ENCODE results near the gene SFXN3. TPM values are rescaled to one million over a fixed set of nuclear protein-coding genes. Genes with fewer than 3 reads are reported as not detected.

The SFXN3 gene
- polyA plus RNA-seq, 4 donors, result 35.0 to 222 (median 87.5) TPM

DNA sequence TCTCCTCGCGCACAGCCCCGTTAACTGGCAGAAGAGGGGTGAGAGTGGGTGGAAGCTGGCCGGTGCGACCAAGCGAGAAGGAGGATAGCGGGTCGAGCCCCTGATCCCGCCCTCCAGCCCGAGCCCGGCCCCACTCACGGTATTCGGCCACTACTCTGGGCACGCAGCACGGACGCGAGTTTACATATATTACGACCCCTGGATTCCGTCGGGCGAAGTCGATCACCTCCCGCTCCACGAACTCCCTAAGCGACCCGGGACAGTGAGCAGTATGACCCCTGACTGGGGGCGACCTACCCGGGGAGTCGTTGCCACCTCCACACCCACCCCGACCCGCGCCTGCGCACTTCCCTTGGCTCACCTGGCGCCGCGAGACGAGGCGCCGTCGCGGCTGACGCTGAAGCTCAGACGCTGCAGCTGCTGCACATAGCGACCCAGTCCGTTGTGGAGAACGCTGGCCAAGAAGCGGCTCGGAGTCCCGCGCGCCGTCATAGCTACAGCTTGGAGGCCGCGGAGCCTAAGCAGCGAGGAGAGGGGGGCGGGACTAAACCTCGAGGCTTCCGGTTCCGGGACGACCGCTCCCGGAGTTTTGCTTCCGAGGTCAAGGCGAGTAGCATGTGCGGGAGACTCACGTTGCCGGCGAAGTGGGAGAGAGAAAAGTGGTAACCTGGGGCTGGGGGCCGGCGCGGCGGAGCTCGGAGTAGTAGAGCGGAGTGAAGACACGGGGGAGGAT, 43.9 kb upstream of the SFXN3 start, which contains the start of the genes MRPL43 and TWNK:
Gene MRPL43 (minus strand): TSS at position 546 of the 733 bp plus-strand sequence. CDS start 54 bp downstream, at position 492.
Gene TWNK (plus strand): TSS at position 592 of the 733 bp plus-strand sequence. CDS start 668 bp downstream, outside the sequence.
- Histone ChIP-seq H3K27me3 (ENCODE audit: control insufficient read depth in 3 of 3, insufficient read depth in 3 of 3, low read length in 3 of 3) (no peaks in the 10 kb centered on the region), H3K27ac (ENCODE audit: low read depth in 1 of 3, low read length in 2 of 3) (peak within 1 kb of the TSS; percentile 67 to 83 (median 77)), H3K9me3 (ENCODE audit: control insufficient read depth in 2 of 2, insufficient read depth in 1 of 2, low read depth in 1 of 2, low read length in 1 of 2) (no peaks in the 10 kb centered on the region), H3K4me1 (ENCODE audit: control insufficient read depth in 3 of 3, insufficient read depth in 2 of 3, low read depth in 1 of 3, low read length in 2 of 3) (peaks cover 3 to 28% (median 5%) of the 10 kb centered on the region in 3 donors), H3K4me3 (ENCODE audit: low read depth in 1 of 3, low read length in 3 of 3) (peak within 1 kb of the TSS; percentile 80 to 92 (median 89)), H3K36me3 (ENCODE audit: control insufficient read depth in 3 of 3, insufficient read depth in 2 of 3, low read depth in 1 of 3, low read length in 3 of 3) (peaks cover 2 to 77% (median 4%) of the 10 kb centered on the region in 3 donors)
- no peak for FAIRE-seq
- WGBS, 3 donors, result 0 to 1% (median 1%) methylated on average over 61 to 75 of the region's 75 CpGs
- peak; percentile 84 to 94 for DNase-seq

DNA sequence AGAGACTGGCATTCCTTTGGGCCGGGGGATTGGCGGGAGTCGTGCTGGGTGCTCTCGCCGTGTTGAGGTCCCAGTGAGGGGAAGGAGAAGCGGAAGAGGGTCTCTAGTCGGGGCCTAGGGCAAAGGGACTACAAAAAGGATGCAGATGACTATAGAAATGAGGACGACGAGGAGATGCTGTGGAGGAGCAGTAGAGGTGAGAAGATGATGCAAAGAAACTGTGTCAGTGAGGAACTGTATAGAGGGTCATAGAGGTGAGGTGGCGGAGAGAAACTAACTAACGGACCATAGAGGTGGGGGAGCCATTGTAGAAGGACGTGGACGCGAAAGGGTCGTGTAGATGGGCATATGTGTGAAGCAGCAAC, 43.4 kb upstream of the SFXN3 start:
- Histone ChIP-seq H3K36me3 (ENCODE audit: control insufficient read depth in 3 of 3, insufficient read depth in 2 of 3, low read depth in 1 of 3, low read length in 3 of 3) (peaks cover 2 to 75% (median 4%) of the 10 kb centered on the region in 3 donors), H3K27me3 (ENCODE audit: control insufficient read depth in 3 of 3, insufficient read depth in 3 of 3, low read length in 3 of 3) (no peaks in the 10 kb centered on the region), H3K9me3 (ENCODE audit: control insufficient read depth in 2 of 2, insufficient read depth in 1 of 2, low read depth in 1 of 2, low read length in 1 of 2) (no peaks in the 10 kb centered on the region), H3K27ac (ENCODE audit: low read depth in 1 of 3, low read length in 2 of 3) (peak overlapping the region in 1 of 3 donors; percentile 83), H3K4me1 (ENCODE audit: control insufficient read depth in 3 of 3, insufficient read depth in 2 of 3, low read depth in 1 of 3, low read length in 2 of 3) (peaks cover 3 to 28% (median 5%) of the 10 kb centered on the region in 3 donors), H3K4me3 (ENCODE audit: low read depth in 1 of 3, low read length in 3 of 3) (peak overlapping the region; percentile 80 to 92 (median 89))
- DNase-seq (no peak), FAIRE-seq (no peak)
- WGBS, 3 donors, result 1% methylated on average over 15 of the region's 15 CpGs

GRCh38 chr10:100988166-100988565, 42.9 kb upstream of the SFXN3 start:
- H3K4me1 ChIP-seq (ENCODE audit: control insufficient read depth in 3 of 3, insufficient read depth in 2 of 3, low read depth in 1 of 3, low read length in 2 of 3), result peaks cover 3 to 28% (median 5%) of the 10 kb centered on the region in 3 donors
- DNase-seq, result no peak
- no peaks in the 10 kb centered on the region for H3K9me3 ChIP-seq (ENCODE audit: control insufficient read depth in 2 of 2, insufficient read depth in 1 of 2, low read depth in 1 of 2, low read length in 1 of 2)
- peaks cover 2 to 75% (median 4%) of the 10 kb centered on the region in 3 donors for H3K36me3 ChIP-seq (ENCODE audit: control insufficient read depth in 3 of 3, insufficient read depth in 2 of 3, low read depth in 1 of 3, low read length in 3 of 3)
- H3K27ac ChIP-seq (ENCODE audit: low read depth in 1 of 3, low read length in 2 of 3), result no peak overlapping the region
- H3K27me3 ChIP-seq (ENCODE audit: control insufficient read depth in 3 of 3, insufficient read depth in 3 of 3, low read length in 3 of 3), result no peaks in the 10 kb centered on the region
- no peak for FAIRE-seq
- 55 to 71% (median 65%) methylated on average over 10 of the region's 10 CpGs for WGBS, 3 donors
- H3K4me3 ChIP-seq (ENCODE audit: low read depth in 1 of 3, low read length in 3 of 3), result peak overlapping the region; percentile 80 to 92 (median 89)

GRCh38 chr10:100989088-100989487, 41.9 kb upstream of the SFXN3 start:
- no peak overlapping the region for H3K27ac ChIP-seq (ENCODE audit: low read depth in 1 of 3, low read length in 2 of 3)
- DNase-seq (no peak), FAIRE-seq (no peak)
- 84 to 89% (median 88%) methylated on average over 21 of the region's 21 CpGs for WGBS, 3 donors
- H3K9me3 ChIP-seq (ENCODE audit: control insufficient read depth in 2 of 2, insufficient read depth in 1 of 2, low read depth in 1 of 2, low read length in 1 of 2), result no peaks in the 10 kb centered on the region
- H3K36me3 ChIP-seq (ENCODE audit: control insufficient read depth in 3 of 3, insufficient read depth in 2 of 3, low read depth in 1 of 3, low read length in 3 of 3), result peaks cover 2 to 74% (median 4%) of the 10 kb centered on the region in 3 donors
- H3K4me3 ChIP-seq (ENCODE audit: low read depth in 1 of 3, low read length in 3 of 3), result no peak overlapping the region
- H3K4me1 ChIP-seq (ENCODE audit: control insufficient read depth in 3 of 3, insufficient read depth in 2 of 3, low read depth in 1 of 3, low read length in 2 of 3), result peaks cover 3 to 28% (median 5%) of the 10 kb centered on the region in 3 donors
- no peaks in the 10 kb centered on the region for H3K27me3 ChIP-seq (ENCODE audit: control insufficient read depth in 3 of 3, insufficient read depth in 3 of 3, low read length in 3 of 3)

GRCh38 chr10:100993986-100994708, 36.9 kb upstream of the SFXN3 start:
- Histone ChIP-seq H3K4me3 (ENCODE audit: low read depth in 1 of 3, low read length in 3 of 3) (no peak overlapping the region), H3K9me3 (ENCODE audit: control insufficient read depth in 2 of 2, insufficient read depth in 1 of 2, low read depth in 1 of 2, low read length in 1 of 2) (no peaks in the 10 kb centered on the region), H3K4me1 (ENCODE audit: control insufficient read depth in 3 of 3, insufficient read depth in 2 of 3, low read depth in 1 of 3, low read length in 2 of 3) (peaks cover 3 to 18% (median 3%) of the 10 kb centered on the region in 3 donors), H3K27me3 (ENCODE audit: control insufficient read depth in 3 of 3, insufficient read depth in 3 of 3, low read length in 3 of 3) (no peaks in the 10 kb centered on the region), H3K27ac (ENCODE audit: low read depth in 1 of 3, low read length in 2 of 3) (no peak overlapping the region), H3K36me3 (ENCODE audit: control insufficient read depth in 3 of 3, insufficient read depth in 2 of 3, low read depth in 1 of 3, low read length in 3 of 3) (peaks cover 0 to 48% (median 4%) of the 10 kb centered on the region in 3 donors)
- WGBS, 3 donors, result 54 to 61% (median 61%) methylated on average over 10 of the region's 10 CpGs
- peak; percentile 47 to 49 for DNase-seq
- no peak for FAIRE-seq

GRCh38 chr10:100995181-100995580, 35.9 kb upstream of the SFXN3 start:
- H3K27me3 ChIP-seq (ENCODE audit: control insufficient read depth in 3 of 3, insufficient read depth in 3 of 3, low read length in 3 of 3), result no peaks in the 10 kb centered on the region
- H3K27ac ChIP-seq (ENCODE audit: low read depth in 1 of 3, low read length in 2 of 3), result no peak overlapping the region
- peaks cover 3 to 18% (median 3%) of the 10 kb centered on the region in 3 donors for H3K4me1 ChIP-seq (ENCODE audit: control insufficient read depth in 3 of 3, insufficient read depth in 2 of 3, low read depth in 1 of 3, low read length in 2 of 3)
- FAIRE-seq, result no peak
- 67 to 79% (median 74%) methylated on average over 6 of the region's 6 CpGs for WGBS, 3 donors
- peaks cover 0 to 38% (median 4%) of the 10 kb centered on the region in 3 donors for H3K36me3 ChIP-seq (ENCODE audit: control insufficient read depth in 3 of 3, insufficient read depth in 2 of 3, low read depth in 1 of 3, low read length in 3 of 3)
- H3K4me3 ChIP-seq (ENCODE audit: low read depth in 1 of 3, low read length in 3 of 3), result no peak overlapping the region
- DNase-seq, result no peak
- H3K9me3 ChIP-seq (ENCODE audit: control insufficient read depth in 2 of 2, insufficient read depth in 1 of 2, low read depth in 1 of 2, low read length in 1 of 2), result no peaks in the 10 kb centered on the region

- Histone ChIP-seq H3K36me3 (ENCODE audit: control insufficient read depth in 3 of 3, insufficient read depth in 2 of 3, low read depth in 1 of 3, low read length in 3 of 3) (peaks cover 0 to 27% (median 0%) of the 10 kb centered on the region in 3 donors), H3K27ac (ENCODE audit: low read depth in 1 of 3, low read length in 2 of 3) (peak overlapping the region; percentile 69 to 96 (median 93)), H3K4me3 (ENCODE audit: low read depth in 1 of 3, low read length in 3 of 3) (peak overlapping the region; percentile 66 to 86 (median 84)), H3K4me1 (ENCODE audit: control insufficient read depth in 3 of 3, insufficient read depth in 2 of 3, low read depth in 1 of 3, low read length in 2 of 3) (peaks cover 3 to 32% (median 3%) of the 10 kb centered on the region in 3 donors), H3K27me3 (ENCODE audit: control insufficient read depth in 3 of 3, insufficient read depth in 3 of 3, low read length in 3 of 3) (no peaks in the 10 kb centered on the region), H3K9me3 (ENCODE audit: control insufficient read depth in 2 of 2, insufficient read depth in 1 of 2, low read depth in 1 of 2, low read length in 1 of 2) (no peaks in the 10 kb centered on the region)
- FAIRE-seq, result no peak
- WGBS, 3 donors, result 2 to 5% (median 3%) methylated on average over 37 to 46 of the region's 46 CpGs
- DNase-seq, result peak in 1 of 2 donors; percentile 77
Measured at GRCh38 chr10:100996678-100997359, 34.2 kb upstream of the SFXN3 start.

Measured in small intestine (tissue), 7 donors.